ENCODE data around the gene ARSA. TPM values are rescaled to one million over a fixed set of nuclear protein-coding genes. Genes with fewer than 3 reads are reported as not detected.
"Not testable (repeated sequence)": the region's sequence is repeated elsewhere in the genome, so short reads cannot be mapped to it uniquely, and the experiment has no call there.

Gene ARSA
- 15.2 TPM for polyA plus RNA-seq (ENCODE audit: insufficient read length)
- long read RNA-seq, donor 1, partial matches to known transcripts: 0 of 4 reads
- long read RNA-seq, donor 1, other reads (novel, unspliced or antisense): 0 of 4 reads
- long read RNA-seq, donor 2, partial matches to known transcripts: 0 of 5 reads
- long read RNA-seq, donor 2, other reads (novel, unspliced or antisense): 0 of 5 reads
- long read RNA-seq, donor 3, partial matches to known transcripts: 0 of 4 reads
- long read RNA-seq, donor 3, other reads (novel, unspliced or antisense): 0 of 4 reads
- long read RNA-seq, donor 4: 0 reads
- long read RNA-seq, donor 5, partial matches to known transcripts: 0 of 6 reads
- long read RNA-seq, donor 5, other reads (novel, unspliced or antisense): 0 of 6 reads
- long read RNA-seq, donor 6, partial matches to known transcripts: 0 of 6 reads
- long read RNA-seq, donor 6, other reads (novel, unspliced or antisense): 0 of 6 reads
- long read RNA-seq, donor 7, partial matches to known transcripts: 0 of 6 reads
- long read RNA-seq, donor 7, other reads (novel, unspliced or antisense): 0 of 6 reads
- long read RNA-seq, donor 8, partial matches to known transcripts: 0 of 5 reads
- long read RNA-seq, donor 8, other reads (novel, unspliced or antisense): 0 of 5 reads

- DNase-seq: peak; percentile 76
Measured at GRCh38 chr22:50627642-50628542, at the start of gene ARSA. Gene ARSA (minus strand): TSS chr22:50628152. CDS start chr22:50627779, 373 bp downstream.

GRCh38 chr22:50676661-50677492 lies 48.9 kb upstream of the ARSA start:
- no peak for DNase-seq

GRCh38 chr22:50676180-50676636 lies 48.3 kb upstream of the ARSA start:
- DNase-seq: no peak

GRCh38 chr22:50675553-50676179 lies 47.7 kb upstream of the ARSA start:
- DNase-seq: no peak

GRCh38 chr22:50674606-50675552 lies 46.9 kb upstream of the ARSA start:
- DNase-seq: peak; percentile 53

- no peak for DNase-seq
Measured at GRCh38 chr22:50674130-50674500, 46.2 kb upstream of the ARSA start.

- no peak for DNase-seq
Measured at GRCh38 chr22:50673231-50674129, 45.5 kb upstream of the ARSA start.

GRCh38 chr22:50672471-50673230 lies 44.7 kb upstream of the ARSA start, which contains the start of gene SHANK3:
Gene SHANK3 (plus strand): TSS chr22:50672823.
- no peak for DNase-seq

- no peak for DNase-seq
Measured at GRCh38 chr22:50672041-50672440, 44.1 kb upstream of the ARSA start.

GRCh38 chr22:50671641-50672040 lies 43.7 kb upstream of the ARSA start:
- no peak for DNase-seq

- DNase-seq: no peak
Measured at GRCh38 chr22:50670914-50671538, 43.1 kb upstream of the ARSA start.

GRCh38 chr22:50670513-50670912 lies 42.6 kb upstream of the ARSA start:
- no peak for DNase-seq

- DNase-seq: no peak
Measured at GRCh38 chr22:50665738-50666137, 37.8 kb upstream of the ARSA start.

GRCh38 chr22:50665212-50665611 lies 37.3 kb upstream of the ARSA start:
- no peak for DNase-seq

- DNase-seq: no peak
Measured at GRCh38 chr22:50660306-50660705, 32.4 kb upstream of the ARSA start.

GRCh38 chr22:50659711-50660110 lies 31.8 kb upstream of the ARSA start:
- not testable (repeated sequence) for DNase-seq

GRCh38 chr22:50657925-50658324 lies 30.0 kb upstream of the ARSA start:
- DNase-seq: no peak
